Measurements from ENCODE around the gene MITF.
"Not testable (repeated sequence)": the region's sequence is repeated elsewhere in the genome, so short reads cannot be mapped to it uniquely, and the experiment has no call there.

The MITF gene

DNA sequence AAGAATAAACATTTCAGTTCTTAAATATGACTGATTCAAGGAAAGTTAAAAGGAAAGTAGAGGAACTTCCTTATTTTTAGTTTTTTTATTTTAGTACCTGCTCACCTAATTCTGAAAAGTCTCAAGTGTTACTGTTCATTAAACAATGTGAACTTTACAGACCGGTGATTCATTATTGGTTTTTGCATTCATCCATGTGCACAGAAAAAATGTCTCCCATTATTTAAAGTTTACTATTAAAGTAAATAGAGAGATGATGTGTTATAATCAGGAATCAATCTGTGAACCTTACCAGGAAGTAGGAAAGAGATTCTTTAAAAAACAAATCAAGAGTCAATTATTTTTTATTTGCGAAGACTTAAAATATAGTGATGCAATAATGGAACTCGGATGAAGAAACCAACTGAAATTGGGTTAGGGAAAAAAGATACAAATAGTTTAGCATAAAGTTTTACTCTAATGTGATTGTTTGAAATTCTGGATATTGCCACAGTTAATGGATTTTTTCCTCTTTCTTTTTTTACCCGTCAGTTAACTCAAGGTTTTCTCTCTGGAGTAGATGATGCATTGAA, 140.9 kb downstream of the MITF start:
- no peak for DNase-seq

DNA sequence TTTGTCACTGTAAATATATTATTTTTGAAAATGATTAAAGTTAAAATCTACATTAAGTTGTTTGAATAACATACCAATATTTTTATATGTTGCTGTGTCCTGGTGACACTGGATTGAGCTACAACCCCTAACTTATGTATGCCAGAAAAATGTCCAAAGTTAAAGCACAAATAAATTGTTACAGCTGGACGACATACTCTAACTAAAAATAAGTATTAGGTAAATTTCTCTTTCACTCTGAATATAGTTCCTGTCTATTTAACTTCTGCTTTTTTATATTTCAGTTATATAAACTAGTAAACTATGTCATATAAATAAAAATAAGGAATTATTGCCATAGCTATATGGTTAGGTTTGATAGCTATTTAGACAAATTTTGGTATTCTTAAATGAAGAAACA, 141.8 kb downstream of the MITF start:
- no peak for DNase-seq

DNA sequence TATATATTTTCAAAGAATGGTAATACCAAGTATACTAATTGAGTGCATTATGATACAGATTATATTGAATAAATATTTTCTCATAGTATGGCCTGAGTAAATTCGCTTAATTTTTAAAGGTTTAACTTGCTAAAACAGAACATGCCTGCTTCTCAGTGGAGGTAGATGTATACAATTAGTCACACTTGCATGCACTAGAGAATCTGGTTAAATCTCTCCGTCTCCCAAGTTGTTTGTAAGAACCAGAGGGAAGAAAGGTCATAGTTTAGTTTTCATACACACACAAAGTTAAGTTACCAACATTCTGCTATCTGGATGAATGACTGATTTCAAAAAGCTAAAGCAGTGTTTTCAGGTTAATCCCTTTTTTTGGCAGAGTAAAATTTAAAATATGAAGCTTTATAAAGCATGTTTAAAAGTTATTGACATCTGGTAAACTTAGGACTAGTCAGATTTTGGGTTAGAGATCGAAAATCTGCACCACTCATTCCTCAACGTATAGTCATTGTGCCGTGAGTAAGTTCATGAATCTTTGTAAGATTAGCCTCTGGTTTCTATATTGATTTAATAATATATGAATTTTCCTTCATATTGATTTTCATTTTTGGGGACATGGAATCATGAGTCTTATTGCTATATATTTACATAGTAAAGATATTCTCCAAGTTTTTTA, 142.6 kb downstream of the MITF start:
- DNase-seq = no peak

DNA sequence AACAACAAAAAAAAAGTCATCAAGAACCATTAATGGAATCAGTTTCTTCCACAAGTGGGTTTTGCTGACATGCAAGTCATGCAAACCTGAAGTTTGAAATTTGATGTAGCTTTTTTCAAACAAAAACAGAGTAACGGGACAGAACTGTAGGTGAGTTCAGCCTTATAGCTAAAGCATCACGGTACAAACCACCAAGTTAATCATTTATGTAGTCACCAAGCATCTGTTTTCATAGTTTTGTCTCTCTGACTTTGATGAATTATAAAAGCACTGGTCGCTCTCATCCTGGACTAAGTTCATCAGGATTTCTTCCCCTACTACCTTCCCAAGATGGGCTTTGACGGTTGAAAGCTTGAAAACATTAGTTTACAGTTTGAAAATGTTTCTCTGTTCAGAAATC, 143.3 kb downstream of the MITF start:
- no peak for DNase-seq

DNA sequence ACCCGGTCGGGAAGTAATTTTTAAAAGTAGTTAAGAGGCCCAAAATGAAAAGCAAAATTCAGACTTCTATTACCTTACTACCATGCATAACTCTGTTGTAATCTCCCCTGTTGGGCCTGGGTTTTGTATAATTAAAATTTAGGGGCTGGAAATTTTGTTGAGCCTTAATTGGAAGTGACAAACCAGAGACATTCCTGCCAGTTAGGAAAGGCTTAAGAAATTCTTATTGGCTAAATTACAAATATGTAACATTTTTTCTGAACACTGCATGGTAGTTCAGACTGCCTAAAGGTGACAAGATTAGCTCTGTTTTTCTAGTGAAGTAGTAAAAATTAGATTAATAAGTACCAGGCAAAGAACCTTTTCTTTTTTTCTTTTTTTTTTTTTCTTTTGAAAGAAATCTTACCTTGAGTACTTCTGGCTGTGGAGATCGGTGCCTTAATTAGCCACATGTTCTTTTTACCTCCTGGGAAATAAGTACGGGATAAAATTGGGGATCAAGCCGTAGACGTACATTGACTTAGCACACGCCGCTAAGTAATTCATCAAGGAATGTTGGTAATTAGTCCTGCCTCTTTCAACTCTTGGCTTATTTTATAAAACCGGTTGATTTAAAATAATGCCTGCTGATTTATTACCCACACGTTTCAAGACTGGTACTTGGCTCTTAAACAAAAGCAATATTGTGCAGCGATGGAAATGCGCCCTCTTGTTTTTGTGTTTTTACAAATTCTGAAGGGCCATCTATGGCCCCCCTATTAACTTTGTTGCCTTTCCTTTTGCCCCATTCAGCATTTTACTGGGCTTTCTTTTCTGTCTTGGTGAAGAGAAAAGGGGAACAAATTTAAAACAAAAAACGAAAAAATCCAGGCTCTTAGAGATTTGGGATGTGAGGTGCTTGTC, 149.0 kb downstream of the MITF start:
- DNase-seq = no peak

DNA sequence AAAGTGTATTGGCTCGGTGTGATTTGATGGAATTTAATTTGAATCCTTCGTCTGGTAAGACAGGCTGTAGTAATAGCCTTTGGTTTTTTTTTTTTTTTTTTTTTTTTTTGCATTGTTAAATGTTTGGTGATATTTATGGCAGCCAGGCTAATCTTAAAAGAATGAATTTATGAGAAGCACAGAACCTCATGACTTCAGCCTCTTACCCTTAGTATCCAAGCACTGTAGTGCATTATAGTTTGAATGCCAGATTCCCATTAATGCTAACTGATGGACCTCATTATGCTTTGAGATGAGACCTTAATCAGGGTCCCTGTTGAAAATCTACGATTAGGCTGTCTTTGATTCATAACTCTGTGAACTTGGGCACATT, 149.7 kb downstream of the MITF start:
- no peak for DNase-seq

DNA sequence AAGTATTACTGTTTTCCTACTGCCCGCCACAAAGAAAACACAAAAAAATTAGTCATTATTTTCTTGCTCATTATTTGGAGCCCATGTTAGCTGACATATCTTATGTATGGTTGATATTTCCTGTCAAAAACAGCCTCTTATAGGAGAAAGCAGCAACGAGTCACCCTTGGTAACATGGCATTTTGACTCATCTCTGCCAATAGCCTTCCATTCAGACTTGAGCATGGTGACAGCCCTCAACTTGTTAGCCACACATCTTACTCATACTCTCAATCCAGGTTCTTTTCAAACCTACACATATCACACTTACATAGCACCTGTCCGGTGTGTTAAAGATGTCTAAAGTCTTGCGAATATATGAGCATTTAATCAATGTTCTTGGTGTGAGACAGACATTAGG, 150.8 kb downstream of the MITF start:
- no peak for DNase-seq

DNA sequence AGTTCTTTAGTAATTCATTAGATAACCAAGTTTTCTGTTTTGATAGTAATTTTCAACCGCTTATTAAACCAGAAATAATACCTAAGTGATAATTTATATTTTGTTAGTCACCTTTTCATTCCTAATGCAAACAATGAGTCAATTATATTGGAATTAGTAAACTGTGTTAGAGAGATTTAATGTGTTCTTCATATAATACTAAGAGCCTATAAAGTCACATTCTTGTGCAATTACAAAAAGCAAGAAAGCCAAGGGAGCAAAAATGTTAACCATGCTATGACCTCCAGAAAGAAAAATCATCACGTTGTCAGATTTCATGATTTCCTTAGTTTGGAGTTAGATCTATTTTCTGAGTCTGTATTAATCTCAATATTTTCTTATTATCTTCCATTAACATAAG, 151.4 kb downstream of the MITF start:
- DNase-seq = no peak

DNA sequence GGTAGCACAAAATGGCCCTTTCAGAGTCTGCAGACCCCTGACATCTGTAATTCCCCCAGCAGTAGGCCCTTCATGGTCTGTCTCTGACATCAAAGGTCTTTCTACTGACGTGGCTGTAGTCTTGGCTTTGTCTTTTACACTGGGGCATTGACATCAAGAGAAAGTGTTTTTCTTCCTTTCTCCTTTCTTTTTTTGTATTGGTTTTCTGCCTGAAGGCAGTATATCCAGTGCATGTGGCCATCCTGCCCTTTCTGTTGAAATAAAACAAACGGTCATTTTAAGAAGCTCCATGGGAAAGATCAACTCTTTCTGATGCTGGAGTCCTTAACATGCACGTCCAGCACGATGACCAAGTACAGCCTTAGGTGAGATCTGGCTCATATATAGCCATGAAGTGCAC, 153.4 kb downstream of the MITF start:
- DNase-seq = no peak

DNA sequence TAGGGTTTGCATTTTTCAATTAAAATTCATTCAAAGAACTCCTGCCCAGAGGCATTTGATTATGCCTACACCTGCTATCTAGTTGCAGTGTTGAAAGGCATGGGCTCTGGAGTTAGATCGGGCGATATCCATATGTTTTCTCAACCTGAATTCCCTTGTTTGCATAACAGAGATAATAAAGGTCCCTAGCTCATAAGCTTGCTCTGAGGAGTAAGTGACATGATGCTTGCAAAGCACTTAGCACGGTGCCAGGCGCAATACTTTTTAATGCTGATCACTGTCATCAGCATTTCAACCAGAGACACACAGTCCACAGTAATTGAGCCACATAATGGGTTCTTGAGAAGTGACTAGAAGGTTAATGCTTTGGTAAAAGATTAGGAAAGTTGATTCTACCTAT, 154.0 kb downstream of the MITF start:
- DNase-seq = no peak

DNA sequence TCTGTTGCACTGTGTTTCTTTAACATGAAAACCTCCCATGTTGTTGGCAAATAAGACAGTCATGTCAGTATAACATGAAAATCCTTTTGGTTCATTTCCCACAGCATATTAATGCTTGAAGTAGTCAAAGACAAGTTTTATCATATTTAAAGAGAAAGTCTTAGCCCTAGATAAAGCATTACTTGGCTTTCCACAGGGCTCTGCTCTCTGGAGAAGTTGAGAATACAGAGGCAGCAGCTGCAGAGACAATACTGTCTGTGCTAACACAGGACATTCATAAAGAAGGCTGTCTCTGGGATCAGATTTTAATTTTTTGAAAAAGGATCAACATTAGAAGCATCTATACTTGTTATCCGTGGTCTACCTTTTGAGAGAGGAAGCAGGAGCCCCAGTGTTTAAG, 156.8 kb downstream of the MITF start:
- DNase-seq = no peak

DNA sequence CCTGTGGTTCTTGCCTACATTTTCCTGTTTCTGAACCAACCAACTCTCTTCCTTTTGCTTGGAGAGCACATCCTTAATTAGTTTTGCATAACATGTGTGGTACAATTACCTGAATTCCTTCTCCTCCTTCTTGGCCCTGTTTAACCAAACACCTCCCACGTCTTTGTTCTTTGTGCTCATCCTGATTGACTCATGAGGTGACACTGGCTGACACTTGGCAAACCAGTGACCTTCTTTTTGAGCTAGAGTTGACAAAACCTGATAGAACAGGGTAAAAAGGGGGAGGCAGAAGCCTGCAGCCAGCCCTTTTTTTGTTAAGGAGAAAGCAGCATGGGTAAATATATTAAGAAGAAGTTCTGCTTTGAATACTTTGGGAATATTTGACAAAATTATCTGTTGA, 161.1 kb downstream of the MITF start:
- no peak for DNase-seq

DNA sequence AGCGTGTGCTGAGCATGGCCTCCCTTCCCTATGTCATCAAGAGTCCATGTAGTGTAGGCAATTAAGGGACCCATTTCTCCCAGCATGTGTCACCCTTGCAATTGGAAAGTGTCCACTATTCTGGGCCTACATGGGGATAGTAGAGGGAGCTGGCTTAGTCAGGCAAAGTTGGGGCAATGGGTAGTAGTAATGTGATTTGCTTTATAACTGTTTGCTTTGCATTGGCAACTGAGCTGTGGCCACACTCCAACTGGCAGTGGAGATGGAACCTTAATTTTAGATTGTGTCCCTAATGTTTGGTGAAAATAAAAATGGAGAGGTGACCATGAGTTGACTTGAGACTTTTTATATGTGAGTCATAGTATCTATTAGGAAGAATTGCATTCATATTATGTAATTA, 162.5 kb downstream of the MITF start:
- DNase-seq = no peak

DNA sequence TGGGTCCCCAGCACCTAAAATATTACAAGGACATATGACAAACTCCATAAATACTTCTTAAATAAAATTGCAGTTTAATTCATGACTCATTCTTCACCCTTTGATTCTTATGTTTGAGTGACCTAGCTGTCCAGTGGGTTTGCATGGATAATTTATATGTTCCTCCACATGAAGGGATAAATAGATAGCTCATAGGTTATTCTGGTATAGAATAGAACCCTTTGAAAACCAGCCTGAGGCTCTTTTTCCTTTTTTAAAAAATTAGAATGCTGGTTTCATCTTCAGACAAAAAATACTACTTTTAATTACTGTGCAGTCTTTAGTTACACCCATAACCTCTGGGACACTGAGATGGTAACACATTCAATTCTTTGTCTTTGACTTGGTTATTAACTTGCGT, 163.1 kb downstream of the MITF start:
- DNase-seq = no peak

DNA sequence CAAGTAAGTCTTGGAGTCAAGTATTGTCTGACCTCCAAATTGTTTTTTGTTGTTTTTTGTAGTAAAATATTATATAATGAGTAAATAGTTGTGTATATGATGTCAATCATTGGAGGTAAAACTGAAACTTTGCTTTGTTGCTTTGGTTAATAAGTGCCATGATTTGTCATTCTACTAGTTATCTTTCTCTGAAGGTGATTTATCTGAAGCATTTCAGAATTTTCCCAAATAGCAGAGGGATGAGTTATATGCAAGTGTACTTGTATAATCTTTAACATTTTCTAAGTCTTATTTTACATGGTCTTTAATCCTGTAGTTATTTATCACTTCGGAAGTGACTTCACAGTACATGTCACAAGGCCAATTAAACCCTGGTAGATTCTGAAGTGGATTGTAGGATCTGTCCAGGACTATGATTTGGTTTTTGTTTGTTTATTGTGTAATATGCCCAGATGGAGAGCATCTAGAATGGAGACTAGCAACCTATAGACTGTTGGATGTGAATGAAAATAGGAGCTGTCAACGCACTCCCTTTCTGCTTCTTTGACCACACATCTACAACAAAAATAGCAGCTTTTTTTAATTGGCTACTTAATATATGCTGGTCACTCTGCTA, 167.2 kb downstream of the MITF start:
- DNase-seq = no peak

DNA sequence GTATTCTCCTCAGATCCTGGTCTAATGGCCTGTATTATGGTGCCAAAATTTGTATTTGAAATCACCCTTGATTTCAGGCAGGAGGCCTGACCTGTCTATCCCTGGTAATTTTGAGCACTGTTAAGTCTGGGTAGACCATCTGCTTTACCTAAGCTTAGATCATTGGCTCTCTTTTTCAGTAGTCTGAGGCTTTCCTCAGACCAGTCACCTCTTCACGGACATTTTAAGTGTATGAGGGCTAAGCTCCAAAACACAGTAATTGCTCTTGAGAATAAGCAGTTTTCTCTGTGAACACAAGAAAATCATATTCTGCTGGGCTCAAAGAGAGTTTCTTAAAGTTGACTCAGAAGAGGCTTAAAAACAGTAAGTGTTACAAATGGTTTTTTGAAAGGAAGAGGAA, 168.3 kb downstream of the MITF start:
- DNase-seq = no peak

DNA sequence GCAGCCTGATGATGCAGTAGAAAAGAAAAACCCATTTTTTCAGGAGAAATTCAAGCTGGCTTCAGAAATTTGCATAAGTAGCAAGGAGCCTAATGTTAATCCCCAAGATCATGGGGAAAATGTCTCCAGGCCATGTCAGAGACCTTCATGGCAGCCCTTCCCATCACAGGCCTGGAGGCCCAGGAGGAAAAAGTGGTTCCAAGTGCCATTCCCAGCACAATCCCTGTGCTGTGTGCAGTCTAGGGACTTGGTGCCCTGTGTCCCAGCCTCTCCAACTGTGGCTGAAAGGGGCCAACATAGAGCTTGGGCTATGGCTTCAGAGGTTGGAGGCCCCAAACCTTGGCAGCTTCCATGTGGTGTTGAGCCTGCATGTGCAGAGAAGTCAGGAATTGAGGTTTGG, 170.6 kb downstream of the MITF start:
- not testable (repeated sequence) for DNase-seq

DNA sequence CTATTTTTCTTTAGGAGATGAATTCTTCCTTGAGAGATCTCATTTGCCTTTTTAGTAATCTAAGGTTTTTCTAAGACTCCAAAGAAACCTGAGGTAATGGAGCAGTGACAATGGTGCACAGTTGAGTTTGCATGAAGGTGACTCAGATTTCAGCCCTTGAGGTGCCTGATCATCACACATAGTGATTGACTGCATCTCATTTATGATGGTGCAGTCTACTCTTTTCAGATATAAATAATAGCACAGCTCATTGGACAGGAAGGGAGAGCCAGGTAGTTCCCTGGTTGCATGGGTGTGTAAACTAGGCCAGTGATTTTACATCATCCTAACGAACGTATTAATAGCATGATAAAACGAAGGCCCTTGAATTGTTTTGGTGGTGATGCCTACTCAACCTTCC, 174.2 kb downstream of the MITF start:
- no peak for DNase-seq

DNA sequence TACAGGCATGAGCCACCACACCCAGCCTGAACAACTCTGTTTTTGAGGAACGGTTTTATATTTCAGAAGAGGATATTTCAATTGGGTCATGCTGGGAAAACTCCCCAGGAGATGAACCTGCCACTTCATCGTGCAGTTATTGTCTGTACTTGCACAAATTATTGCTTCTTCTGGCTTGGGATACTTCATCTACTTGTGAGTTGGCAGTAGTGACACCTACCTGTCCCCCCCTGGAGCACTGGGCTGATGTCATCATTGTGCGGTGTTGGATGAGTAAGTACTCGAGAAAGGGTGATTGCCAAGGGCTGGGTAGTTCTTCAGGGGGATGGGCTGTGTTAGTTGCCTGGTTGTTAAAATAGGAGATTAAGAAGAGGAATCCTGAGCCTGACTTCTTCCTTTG, 175.1 kb downstream of the MITF start:
- DNase-seq = no peak

DNA sequence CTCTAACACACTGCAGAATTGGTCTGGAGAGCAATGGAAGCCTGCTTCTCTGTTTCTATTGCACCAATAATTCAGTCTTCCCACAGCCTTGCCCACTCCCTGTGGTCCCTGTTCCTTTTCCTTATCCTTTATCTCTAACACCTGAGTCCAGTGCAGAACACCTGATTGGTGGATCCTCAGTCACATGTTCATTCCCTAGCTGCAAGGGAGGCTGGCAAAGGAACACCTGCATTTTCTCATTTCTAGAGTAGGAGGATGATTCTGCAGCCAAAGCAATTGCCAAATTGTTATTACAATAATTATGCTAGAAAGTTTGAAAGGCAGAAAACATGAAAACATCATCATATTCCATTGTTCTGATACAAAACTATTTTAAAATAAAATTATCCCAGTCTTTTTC, 176.5 kb downstream of the MITF start:
- DNase-seq = no peak

DNA sequence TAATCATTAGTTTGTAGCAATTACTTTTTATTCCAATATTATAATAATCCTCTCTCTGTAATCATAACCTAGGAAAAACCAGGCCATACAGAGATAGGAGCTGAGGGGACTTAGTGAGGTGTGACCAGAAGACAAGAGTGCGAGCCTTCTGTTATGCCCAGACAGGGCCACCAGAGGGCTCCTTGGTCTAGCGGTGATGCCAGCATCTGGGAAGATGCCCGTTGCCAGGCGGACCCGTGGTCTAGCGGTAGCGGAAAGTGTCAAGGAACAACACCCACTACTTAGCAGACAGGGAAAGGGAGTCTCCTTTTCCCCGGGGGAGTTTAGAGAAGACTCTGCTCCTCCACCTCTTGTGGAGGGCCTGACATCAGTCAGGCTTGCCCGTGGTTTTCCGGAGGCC, 180.7 kb downstream of the MITF start:
- DNase-seq = not testable (repeated sequence)

DNA sequence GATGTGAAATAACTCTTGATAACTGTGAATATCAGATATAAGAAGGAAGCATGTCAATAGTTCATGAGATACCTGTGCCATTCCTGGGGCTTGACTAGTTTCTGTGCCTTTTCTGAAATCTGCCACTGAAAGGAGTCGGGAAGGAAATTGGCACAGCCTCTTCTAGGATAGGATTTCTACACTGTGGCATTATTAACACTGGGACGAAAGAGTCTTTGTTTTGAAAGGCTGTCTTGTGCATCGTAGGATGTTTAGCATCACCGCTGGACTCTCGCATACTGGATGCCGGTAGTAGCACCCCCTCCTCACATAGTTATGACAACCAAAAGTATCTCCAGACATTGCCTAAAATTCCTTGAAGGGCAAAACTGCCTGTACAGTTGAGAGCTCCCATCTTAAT, 182.4 kb downstream of the MITF start:
- DNase-seq = no peak

DNA sequence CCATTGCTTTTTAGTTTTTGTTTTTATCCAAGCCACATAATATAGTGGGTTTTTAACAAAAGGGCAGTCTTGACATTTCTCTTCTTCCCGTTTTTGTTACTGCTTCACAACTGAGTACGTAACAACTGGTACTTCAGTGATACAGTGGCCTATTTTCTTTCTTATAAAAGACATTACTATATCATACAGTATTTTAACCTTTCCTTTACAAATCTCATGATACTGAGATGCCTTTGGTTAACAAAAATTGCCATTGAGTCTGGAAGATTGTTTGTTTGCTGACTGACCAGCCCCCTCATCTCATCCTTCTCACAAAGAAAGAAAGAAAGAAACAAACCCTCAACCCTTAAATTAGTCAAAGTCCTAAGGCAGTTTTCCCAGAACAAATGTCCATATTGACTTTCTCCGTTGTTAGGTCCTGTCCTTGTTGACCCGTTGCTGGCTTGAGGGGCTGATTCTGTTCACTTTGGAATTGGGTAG, 183.3 kb downstream of the MITF start:
- DNase-seq = no peak

DNA sequence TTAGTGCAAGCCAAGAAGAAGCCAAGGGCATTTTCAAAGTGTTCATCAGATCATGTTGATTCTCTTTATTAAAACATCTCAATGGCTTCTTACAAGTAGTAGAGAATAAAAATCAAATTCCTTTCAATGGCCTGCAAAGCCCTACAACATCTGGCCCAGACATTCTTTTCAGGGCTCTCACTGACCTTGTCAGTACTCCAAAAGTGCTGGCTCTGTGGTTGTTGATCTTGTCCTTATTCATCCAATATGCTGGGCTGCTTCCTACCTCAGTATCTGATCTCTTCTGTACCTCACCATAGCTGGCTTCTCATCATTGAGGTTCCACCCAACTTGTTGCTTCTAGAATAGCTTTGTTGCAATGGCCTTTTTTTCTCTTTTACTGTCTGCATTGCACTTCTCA, 186.2 kb downstream of the MITF start:
- DNase-seq = no peak

Data from CD4-positive, alpha-beta T cell treated with Interleukin-12 subunit alpha and Interleukin-12 subunit beta, for 1 hour (primary cell).